G401 (cell line): ENCODE results near the gene DUSP7. TPM values are rescaled to one million over a fixed set of nuclear protein-coding genes. Genes with fewer than 3 reads are reported as not detected.
"Not testable (repeated sequence)": the region's sequence is repeated elsewhere in the genome, so short reads cannot be mapped to it uniquely, and the experiment has no call there.

Experiments
- DNase-seq: peaks from one replicate; pipeline ENCODE4 v3.0.0-alpha.2; 2015; ENCODE audit warnings: low spot score
- in situ Hi-C: cut with HindIII; loops from 2 replicates; pipeline ENCODE4 v1.10.0; 2016; ENCODE audit warnings: low sequenced_read_pairs, mixed read lengths
- total RNA-seq: library from RNA; depleted of rRNA; stranded (reverse); fragments of >200 nt; shearing (Covaris generic); gene quantifications from 2 replicates; pipeline ENCODE4 v1.2.3, GENCODE V29; 2014

DUSP7 gene
- total RNA-seq, 1 experiment from 2014 or later, result 14.6 TPM

GRCh38 chr3:52037291-52037690 lies 19.1 kb downstream of the DUSP7 start:
- in situ Hi-C loops, result no loop called here
- DNase-seq, result no peak

DNA sequence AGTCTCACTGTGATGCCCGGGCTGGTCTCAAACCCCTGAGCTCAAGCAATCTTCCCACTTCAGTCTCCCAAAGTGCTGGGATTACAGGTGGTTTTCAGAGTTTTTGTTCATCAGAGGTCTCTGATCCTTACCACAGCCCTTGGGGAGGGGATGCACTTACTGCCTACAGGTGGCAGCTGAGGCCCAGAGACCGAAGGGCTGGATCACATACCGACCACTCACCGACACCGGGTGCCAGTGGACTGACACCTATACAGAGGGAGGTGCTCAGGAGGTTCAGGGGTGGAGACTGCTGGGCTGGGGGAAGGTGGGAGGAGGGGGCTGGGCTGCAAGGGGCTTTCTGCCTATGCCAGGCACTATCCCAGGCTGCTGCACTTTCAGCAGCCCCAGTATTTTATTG lies 19.5 kb downstream of the DUSP7 start:
- in situ Hi-C loops, result no loop called here
- no peak for DNase-seq

- in situ Hi-C loops, result no loop called here
- DNase-seq, result peak; percentile 78
These were observed 20.1 kb downstream of the DUSP7 start for GRCh38 chr3:52036222-52036694.

DNA sequence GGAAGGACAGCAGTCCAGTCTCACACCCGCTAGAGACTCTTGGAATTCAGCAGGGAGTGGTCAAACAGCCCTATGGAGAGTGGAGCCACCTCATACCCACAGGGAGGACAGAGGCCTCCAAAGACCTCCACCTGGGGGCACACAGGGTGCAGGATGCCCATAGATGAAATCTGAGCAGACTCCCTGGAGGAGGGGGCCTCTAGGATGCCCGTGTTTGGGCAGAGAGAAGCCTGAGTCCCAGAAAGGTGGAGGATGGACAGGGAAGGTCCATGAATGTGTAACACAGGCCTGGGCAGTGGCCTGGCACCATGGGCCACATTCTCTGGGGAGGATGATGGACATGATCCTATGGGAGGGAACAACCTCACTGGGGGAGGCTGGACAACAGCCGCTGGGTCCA lies 21.7 kb downstream of the DUSP7 start:
- DNase-seq, result no peak
- in situ Hi-C loops, result no loop called here

DNA sequence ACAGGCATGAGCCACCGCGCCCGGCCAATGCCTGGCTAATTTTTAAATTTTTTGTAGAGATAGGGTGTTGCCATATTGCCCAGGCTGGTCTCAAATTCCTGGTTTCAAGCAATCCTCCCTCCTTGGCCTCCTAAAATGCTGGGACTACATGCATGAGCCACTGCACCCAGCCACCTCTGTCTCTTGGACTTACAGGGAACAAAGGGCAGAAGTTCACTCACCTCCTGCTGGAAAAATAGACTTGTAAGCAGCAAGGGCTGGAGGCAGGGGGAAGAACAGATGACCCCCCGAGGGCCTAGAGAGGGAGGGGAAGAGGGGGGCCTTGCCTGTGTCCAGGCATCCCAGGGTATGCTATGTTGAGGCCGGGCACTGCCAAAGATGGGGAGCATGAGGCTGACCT lies 22.2 kb downstream of the DUSP7 start:
- DNase-seq, result no peak
- in situ Hi-C loops, result no loop called here

DNA sequence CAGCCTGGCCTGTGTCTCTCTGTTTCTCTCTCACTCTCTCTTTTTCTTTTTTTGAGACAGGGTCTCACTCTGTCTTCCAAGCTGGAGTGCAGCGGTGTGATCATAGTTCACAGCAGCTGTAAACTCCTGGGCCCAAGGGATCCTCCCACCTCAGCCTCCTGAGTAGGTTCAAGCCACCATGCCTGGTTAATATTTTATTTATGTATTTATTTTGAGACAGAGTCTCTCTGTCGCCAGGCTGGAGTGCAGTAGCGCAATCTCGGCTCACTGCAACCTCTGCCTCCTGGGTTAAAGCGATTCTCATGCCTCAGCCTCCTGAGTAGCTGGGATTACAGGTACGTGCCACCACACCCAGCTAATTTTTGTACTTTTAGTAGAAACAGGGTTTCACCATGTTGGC lies 22.6 kb downstream of the DUSP7 start:
- in situ Hi-C loops, DNase-seq: not testable (repeated sequence)

DNA sequence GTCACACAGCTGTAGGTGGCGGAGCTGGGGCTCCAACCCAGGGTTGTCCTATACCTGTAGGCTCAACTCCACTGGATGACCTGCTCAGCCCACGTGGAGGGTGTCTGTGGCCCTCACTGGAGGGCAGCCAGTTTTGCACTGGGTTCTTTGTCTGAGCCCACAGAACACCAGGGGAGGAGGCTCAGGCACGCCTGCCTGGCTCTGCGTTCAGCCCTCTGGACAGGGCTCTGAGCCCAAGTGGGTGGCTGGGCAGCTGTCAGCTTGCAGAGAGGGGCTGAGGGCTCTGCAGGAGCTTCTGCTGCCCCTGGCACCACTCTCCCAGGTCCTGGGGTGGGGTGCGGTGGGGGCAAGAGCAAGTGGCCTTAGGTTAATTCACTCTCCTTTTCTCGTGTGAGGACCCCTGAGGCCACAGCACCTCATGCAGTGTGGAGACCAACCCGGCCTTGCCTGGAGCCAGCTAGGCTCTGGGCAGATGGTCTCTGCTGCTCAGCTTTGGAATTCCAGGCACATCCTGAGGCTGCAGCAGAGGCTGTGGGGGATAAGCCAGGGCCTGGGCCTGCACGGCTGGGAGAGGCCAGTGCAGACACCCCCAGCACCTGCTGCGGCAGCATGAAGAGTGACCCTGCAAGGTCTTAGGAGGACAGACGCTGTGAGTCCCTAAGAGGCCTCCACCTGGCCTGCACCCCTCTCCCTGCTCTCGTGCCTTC lies 23.5 kb downstream of the DUSP7 start:
- DNase-seq, result no peak
- in situ Hi-C loops, result no loop called here

DNA sequence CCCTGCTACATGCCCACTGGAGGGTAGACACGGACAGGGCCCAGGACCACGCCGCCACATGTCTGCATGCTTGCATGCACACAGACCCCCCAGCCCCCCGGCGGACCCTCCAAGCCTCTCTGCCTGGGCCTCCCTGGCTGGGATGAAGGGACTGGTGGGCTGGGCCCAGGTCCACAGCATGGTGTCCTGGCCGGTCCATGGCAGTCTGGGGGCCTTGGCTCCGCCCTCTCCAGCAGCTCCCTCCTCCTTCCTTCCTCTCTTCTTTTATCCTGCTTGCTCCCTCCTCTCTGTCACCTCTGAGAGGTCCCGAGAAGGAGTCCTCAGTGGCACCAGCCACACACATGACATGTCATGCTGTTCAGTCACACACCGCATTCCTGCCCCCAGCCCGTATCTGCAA lies 24.5 kb downstream of the DUSP7 start:
- no peak for DNase-seq
- in situ Hi-C loops, result no loop called here

GRCh38 chr3:52030714-52031310 lies 25.6 kb downstream of the DUSP7 start:
- DNase-seq, result no peak
- in situ Hi-C loops, result no loop called here

GRCh38 chr3:52029535-52029934 lies 26.8 kb downstream of the DUSP7 start:
- DNase-seq, result no peak

DNA sequence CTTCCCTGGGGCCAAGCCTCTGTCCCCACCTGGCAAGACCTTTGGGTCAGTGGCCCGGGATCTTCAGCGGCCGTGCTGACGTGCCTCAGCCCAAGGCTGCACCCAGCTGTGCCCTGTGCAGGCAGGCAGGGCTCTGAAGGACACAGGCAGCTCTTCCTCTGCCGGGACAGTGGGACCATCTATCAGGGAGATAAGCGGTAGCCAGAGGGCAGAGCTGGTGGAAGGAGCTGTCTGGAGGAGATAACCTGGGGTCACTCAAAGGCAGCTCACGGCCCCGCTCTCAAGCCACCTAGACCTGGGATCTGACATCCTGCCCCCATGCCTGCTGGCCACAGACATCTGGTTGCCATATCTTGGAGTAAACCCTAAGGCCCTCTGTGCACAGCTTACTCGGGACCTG lies 27.3 kb downstream of the DUSP7 start:
- in situ Hi-C loops, result no loop called here
- DNase-seq, result no peak

More at GRCh38 chr3:52029535-52029934, 26.8 kb downstream of the DUSP7 start:
- in situ Hi-C loops, result no loop called here

DNA sequence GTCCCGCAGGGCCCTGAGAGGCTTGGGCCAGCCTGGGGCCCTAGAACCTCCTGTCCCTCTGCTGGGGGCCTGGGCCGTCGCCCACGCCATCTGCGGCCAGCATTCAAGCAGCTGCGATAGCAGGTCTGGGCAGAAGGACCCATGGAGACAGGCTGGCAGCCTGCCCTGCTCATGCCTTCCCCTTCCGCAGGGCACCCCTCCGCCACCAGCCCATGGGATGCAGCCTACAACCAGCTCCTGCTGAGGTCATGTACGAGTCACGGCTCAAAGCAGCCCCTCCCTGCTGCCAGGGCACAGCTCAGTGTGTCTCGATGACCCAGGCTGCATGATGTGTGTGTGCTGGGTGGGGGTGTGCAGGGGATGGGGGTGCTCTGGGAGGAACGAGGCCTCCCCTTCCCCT lies 27.8 kb downstream of the DUSP7 start:
- peak; percentile 92 for DNase-seq
- in situ Hi-C loops, result no loop called here

GRCh38 chr3:52026041-52026440 lies 30.3 kb downstream of the DUSP7 start:
- in situ Hi-C loops, result no loop called here
- DNase-seq, result peak; percentile 77

- DNase-seq, result no peak
- in situ Hi-C loops, result no loop called here
These were observed 30.9 kb downstream of the DUSP7 start for GRCh38 chr3:52025453-52025852.

GRCh38 chr3:52024765-52025452 lies 31.5 kb downstream of the DUSP7 start:
- no peak for DNase-seq
- in situ Hi-C loops, result no loop called here

DNA sequence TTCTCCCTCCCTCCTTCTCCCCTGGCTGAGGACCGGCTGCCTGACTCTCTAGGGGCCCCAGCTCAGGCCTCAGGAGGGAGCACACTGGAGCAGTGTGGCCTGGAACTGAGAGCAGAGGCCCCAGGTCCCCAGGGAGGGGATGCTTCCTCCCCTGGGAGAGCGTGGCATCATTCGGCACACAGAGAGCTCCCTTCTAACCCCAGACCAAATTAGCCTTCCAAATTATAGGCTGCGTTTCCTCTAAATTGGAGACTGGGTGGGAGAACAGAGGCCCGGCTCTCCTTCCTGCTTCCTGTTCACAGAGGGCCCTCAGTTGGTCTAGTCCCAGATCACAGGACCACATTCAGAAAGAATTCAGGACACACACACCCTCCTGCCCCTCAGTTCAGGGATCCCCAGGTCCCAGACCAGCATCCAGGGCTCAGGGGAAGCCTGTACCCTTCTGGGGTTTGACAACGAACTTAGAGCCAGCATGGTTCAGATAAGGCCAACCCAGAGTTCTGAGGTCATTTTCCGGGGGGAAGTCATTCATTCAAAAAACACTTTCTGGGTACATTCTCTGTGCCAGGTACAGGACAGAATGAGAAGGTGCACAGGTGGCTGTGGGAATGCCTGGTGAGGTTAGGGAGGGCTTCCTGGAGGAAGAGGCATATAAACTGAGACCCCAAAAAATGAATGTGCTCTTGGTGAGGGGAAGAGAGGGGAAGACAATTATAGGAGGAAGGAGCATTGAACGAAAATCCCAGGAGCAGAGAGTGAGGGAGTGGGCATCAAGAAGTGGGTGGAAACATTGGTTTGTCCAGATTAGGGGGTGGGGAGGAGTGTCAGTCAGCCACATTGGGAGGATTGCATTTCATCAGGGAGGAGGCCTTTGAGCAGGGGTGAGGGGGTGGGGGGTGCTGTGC lies 32.3 kb downstream of the DUSP7 start:
- in situ Hi-C loops, result no loop called here

DNA sequence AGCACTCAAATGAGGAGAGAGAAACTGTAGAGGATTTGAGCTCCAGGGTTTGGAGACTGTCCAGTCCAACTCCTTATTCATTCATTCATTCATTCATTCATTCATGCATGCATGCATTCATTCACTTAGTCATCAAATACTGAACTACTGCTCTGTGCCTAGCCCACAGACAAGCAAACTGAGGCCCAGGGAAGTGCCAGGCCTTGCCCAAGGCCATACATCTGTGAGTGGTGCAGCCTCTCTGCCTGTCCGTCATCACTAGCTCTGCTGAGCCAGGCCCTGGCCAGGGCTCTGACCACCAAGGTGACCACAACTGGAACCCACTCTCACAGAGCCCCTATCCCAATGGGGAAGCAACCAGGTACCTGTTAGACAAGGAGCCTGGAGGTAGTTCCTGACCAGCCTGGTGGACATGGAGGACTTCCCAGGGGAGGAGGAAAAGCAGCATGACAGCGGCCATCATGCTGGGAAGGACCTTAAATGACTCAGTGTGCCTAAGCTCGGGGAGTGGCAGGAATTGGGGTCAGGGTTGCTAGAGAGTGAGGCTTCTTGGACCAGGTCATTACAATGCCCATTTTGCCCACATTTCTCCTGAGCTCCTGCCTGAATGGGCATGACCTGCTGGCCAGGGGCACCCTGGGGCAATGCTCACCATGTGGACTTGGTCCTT lies 33.1 kb downstream of the DUSP7 start:
- in situ Hi-C loops, result no loop called here
- DNase-seq, result no peak

More for the DNA sequence above, 32.3 kb downstream of the DUSP7 start:
- no peak for DNase-seq

DNA sequence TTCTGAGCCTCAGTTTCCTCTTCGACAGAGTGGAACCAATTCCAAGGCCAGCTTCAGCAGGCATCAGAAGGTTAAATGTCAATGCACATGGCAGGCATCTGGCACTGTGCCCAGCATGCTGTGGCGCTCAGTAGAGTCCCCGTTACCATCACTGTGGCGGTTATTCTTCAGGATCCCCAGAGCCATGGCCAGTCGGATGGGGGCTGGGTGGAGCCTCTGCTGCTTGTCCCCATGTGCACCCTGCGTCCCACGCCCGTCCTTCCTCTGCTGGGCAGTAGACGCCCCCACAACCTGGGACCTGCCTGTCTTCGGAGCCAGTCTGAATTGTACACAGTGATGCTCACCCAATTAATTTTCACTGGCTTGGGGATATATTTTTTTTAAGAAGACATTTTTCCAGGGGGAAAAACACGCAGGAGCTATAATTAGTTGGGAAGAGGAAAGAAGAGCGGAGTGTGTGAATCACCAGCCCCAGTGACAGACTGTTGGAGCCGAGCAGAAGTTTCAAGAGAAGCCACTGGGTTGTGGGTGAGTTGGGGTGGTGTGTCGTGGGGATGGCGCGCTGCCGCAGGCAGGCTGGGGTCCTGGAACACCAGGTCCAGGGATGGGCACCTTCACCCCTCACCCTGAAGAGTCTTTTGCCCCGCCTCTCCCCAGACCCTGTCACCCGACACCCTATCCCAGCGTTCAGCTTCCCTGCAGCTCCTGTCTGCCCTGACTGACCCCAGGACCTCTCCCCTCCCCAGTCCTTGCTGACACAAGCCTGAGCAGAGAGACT lies 33.9 kb downstream of the DUSP7 start:
- no peak for DNase-seq
- in situ Hi-C loops, result no loop called here
